Glutamatergic neuron (in vitro differentiated cells): ENCODE measurements around the gene IGFBP7. TPM values are rescaled to one million over a fixed set of nuclear protein-coding genes. Genes with fewer than 3 reads are reported as not detected.

Experiments used
- DNase-seq: peaks from one replicate; pipeline ENCODE4 v3.0.0; 2022
- H3K27ac Mint-ChIP-seq: one replicate; pipeline ENCODE4 v1.8.0; 2020; ENCODE audit warnings: mild to moderate bottlenecking, mixed read lengths, inconsistent platforms; ENCODE audit not compliant: unreplicated experiment
- H3K27me3 Mint-ChIP-seq: one replicate; pipeline ENCODE4 v1.8.0; 2020; ENCODE audit warnings: mild to moderate bottlenecking, moderate library complexity, mixed read lengths, inconsistent platforms; ENCODE audit not compliant: unreplicated experiment
- H3K36me3 Mint-ChIP-seq: one replicate; pipeline ENCODE4 v1.8.0; 2020; ENCODE audit warnings: mild to moderate bottlenecking, mixed read lengths, inconsistent platforms; ENCODE audit not compliant: unreplicated experiment
- H3K4me1 Mint-ChIP-seq: one replicate; pipeline ENCODE4 v1.8.0; 2020; ENCODE audit warnings: mild to moderate bottlenecking, low read depth, mixed read lengths, inconsistent platforms; ENCODE audit not compliant: unreplicated experiment
- H3K4me3 Mint-ChIP-seq: one replicate; pipeline ENCODE4 v1.8.0; 2020; ENCODE audit warnings: mild to moderate bottlenecking, mixed read lengths, inconsistent platforms; ENCODE audit not compliant: unreplicated experiment
- H3K9me3 Mint-ChIP-seq: one replicate; pipeline ENCODE4 v1.8.0; 2020; ENCODE audit warnings: mild to moderate bottlenecking, moderate library complexity, mixed read lengths, inconsistent platforms; ENCODE audit not compliant: unreplicated experiment
- total RNA-seq: library from RNA; stranded (reverse); fragmentation: NEBNext Ultra II Directional; extraction: Animal tissue kit (Norgen Biotek cat#: 25700); gene quantifications from one replicate; pipeline ENCODE4 v1.2.1, GENCODE V29; 2021; ENCODE audit not compliant: unreplicated experiment
- TF ChIP-seq, protein P1 (sequence below): fragments of 200-600 bp; sonication (generic); IDR thresholded peaks from one replicate; pipeline ENCODE4 v1.5.0; 2021; ENCODE audit not compliant: partially characterized antibody, unreplicated experiment

IGFBP7 gene
- total RNA-seq, 1 donor from 2014 or later = not detected

GRCh38 chr4:57104706-57105560 is 5.3 kb downstream of the IGFBP7 start:
- TF ChIP-seq, protein P1, sequence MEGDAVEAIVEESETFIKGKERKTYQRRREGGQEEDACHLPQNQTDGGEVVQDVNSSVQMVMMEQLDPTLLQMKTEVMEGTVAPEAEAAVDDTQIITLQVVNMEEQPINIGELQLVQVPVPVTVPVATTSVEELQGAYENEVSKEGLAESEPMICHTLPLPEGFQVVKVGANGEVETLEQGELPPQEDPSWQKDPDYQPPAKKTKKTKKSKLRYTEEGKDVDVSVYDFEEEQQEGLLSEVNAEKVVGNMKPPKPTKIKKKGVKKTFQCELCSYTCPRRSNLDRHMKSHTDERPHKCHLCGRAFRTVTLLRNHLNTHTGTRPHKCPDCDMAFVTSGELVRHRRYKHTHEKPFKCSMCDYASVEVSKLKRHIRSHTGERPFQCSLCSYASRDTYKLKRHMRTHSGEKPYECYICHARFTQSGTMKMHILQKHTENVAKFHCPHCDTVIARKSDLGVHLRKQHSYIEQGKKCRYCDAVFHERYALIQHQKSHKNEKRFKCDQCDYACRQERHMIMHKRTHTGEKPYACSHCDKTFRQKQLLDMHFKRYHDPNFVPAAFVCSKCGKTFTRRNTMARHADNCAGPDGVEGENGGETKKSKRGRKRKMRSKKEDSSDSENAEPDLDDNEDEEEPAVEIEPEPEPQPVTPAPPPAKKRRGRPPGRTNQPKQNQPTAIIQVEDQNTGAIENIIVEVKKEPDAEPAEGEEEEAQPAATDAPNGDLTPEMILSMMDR = no peak
- no peak for DNase-seq
- Mint-ChIP-seq H3K36me3 (no peaks in the 10 kb centered on the region), H3K27ac (no peak overlapping the region), H3K4me3 (no peak overlapping the region), H3K9me3 (peaks cover 3% of the 10 kb centered on the region), H3K27me3 (peaks cover 10% of the 10 kb centered on the region), H3K4me1 (no peaks in the 10 kb centered on the region)

DNA sequence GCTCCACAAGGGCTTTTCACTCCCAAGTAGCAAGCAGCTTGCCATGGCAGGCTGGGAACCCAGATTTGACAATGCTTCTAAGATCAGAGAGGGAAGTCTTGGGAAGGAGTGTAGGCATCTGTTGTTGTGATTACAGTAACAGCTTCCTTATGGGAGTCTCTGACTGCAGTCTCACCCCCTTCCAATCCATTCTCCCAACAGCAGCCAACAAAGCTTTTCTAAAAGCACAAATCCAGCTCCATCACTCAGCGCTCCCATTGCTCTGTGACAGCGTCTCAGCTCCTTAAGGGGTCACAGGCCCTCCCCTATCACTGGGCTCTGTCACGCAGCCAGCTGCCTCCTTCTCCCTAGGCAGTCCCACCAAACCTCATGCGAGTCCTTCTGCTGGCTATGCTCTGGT is 7.1 kb downstream of the IGFBP7 start:
- no peak overlapping the region for H3K4me3 Mint-ChIP-seq
- peaks cover 2% of the 10 kb centered on the region for H3K27me3 Mint-ChIP-seq
- TF ChIP-seq, protein P1 = no peak
- H3K36me3 Mint-ChIP-seq = no peaks in the 10 kb centered on the region
- H3K4me1 Mint-ChIP-seq = no peaks in the 10 kb centered on the region
- H3K9me3 Mint-ChIP-seq = no peaks in the 10 kb centered on the region
- H3K27ac Mint-ChIP-seq = no peak overlapping the region
- no peak for DNase-seq

- no peak for DNase-seq
- Mint-ChIP-seq H3K27ac (no peak overlapping the region), H3K9me3 (no peaks in the 10 kb centered on the region), H3K4me3 (no peak overlapping the region), H3K27me3 (peaks cover 2% of the 10 kb centered on the region), H3K36me3 (no peaks in the 10 kb centered on the region), H3K4me1 (no peaks in the 10 kb centered on the region)
- TF ChIP-seq, protein P1 = no peak
Measured at GRCh38 chr4:57102050-57102624, 8.0 kb downstream of the IGFBP7 start.

DNA sequence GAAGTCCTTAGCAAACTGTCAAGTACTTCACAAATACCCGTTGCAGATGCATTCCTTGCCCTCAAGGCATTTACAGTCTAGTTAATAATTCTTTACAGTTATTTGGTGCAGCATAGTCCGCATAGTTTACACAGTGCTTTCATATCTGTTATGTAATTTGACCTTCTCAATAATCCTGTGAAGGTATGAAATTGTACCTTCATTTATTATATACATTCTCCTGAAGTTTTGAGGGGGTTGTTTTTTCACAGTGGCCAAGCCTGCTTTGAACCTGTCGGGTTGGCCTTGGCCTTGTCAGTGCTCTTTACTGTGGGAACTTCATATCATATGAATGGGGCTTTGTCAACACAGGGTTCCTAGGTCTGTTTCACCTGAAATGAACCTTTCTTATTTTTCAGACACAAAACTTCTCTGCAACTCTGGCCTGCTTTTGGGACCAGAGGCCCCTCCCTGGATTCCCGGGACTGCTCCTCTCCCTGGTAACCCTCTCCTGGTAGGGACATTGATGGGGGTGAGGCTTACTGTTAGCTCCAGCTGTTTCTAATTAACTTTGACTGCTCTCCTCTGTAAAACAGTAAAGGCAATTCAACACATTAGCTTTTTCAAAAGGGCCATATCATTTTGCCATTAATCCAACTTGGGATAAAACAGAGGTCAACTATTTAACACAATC is 9.1 kb downstream of the IGFBP7 start:
- peaks cover 2% of the 10 kb centered on the region for H3K27me3 Mint-ChIP-seq
- no peak for DNase-seq
- no peaks in the 10 kb centered on the region for H3K36me3 Mint-ChIP-seq
- no peaks in the 10 kb centered on the region for H3K9me3 Mint-ChIP-seq
- H3K27ac Mint-ChIP-seq = no peak overlapping the region
- H3K4me1 Mint-ChIP-seq = no peaks in the 10 kb centered on the region
- H3K4me3 Mint-ChIP-seq = no peak overlapping the region
- TF ChIP-seq, protein P1 = no peak

DNA sequence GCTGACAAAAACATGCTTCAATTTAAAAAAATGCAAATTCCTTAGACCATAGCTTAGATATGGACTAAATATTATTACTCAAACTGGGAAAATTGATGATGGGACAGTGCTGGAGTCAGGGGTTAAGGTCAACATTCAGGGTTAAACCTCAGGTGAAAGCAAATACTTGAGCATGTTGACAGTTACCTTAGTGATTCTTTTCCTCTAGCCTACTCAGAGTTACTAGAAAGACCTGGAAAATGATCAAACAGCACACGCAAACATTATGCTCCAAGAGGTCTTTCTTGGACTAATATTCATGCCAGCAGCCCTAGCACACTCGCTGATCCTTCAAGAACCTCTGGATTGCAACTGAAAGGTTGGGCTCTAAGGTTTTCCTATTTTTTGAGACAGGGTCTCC is 10.8 kb downstream of the IGFBP7 start:
- Mint-ChIP-seq H3K27me3 (peaks cover 2% of the 10 kb centered on the region), H3K27ac (no peak overlapping the region), H3K4me3 (no peak overlapping the region), H3K4me1 (no peaks in the 10 kb centered on the region), H3K36me3 (no peaks in the 10 kb centered on the region), H3K9me3 (no peaks in the 10 kb centered on the region)
- TF ChIP-seq, protein P1 = no peak
- no peak for DNase-seq
